ENCODE measurements around the gene RASAL3.

DNA sequence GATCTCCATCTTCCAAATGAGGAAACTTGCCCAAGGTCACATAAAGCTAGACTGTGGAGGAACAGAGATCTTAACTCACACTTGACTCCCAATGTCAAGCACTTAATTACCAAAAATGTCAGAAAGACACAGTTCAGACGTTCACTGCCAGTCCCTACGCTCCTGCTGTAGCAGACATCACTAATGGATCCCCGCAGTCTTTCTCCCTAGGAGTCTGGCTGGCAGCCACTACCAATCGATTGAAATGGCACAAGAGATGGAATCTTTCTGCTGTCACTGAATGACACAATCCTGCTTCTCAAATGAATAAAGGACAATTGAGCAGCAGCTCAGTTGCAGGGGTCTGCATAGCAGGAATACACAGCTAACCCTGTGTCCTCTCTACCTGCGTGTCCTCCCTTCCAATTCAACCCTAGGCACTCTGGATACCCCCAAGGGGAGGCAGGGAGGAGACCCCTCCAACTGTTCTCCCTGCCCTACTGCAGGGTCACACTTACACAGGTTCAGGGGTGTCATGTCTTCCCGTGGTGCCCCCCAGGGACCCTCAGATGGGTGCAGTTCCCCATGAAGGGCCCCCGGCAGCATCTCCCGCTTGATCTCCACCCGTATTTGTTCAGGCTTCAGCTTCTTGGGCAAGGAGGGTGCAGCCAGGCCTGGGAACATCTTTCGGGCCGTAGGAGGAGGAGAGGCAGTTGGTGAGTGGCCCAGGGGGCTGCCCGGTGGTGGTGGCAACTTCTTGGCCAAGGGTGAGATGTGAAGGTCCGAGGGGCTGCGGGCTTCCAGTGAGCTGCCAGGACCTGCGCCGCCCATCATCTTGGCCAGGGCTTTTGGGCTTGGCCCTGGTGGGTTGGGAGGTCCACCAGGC, 37.6 kb downstream of the RASAL3 start:
- no peak for TF ChIP-seq CTCF (IDR thresholded peaks at IDR 0.05)
- TF ChIP-seq POLR2A (IDR thresholded peaks at IDR 0.05) = no peak
